Nucleus accumbens (tissue), 56 donors: ENCODE results near the gene OR9A4.

Source experiments
- DNase-seq, 56 donors: peaks; one replicate each; lab custom pipeline; 2025; lab: John Stamatoyannopoulos, UW

OR9A4 gene

GRCh38 chr7:141946796-141947195 is 30.6 kb downstream of the OR9A4 start, which contains the start of gene CLEC5A:
Gene CLEC5A (minus strand): TSS chr7:141946974. CDS start chr7:141946292, 682 bp downstream.
- DNase-seq = no peak

GRCh38 chr7:141949021-141949420 is 32.8 kb downstream of the OR9A4 start:
- DNase-seq = no peak

- DNase-seq = no peak
These were observed 33.3 kb downstream of the OR9A4 start for GRCh38 chr7:141949451-141949850.

- no peak for DNase-seq
These were observed 33.7 kb downstream of the OR9A4 start for GRCh38 chr7:141949911-141950310.

GRCh38 chr7:141950806-141951205 is 34.6 kb downstream of the OR9A4 start:
- no peak for DNase-seq

- DNase-seq = no peak
These were observed 36.3 kb downstream of the OR9A4 start for GRCh38 chr7:141952461-141952860.

- no peak for DNase-seq
These were observed 38.1 kb downstream of the OR9A4 start for GRCh38 chr7:141954334-141954733.

GRCh38 chr7:141956084-141956483 is 39.9 kb downstream of the OR9A4 start:
- DNase-seq = no peak

GRCh38 chr7:141960687-141961422 is 44.7 kb downstream of the OR9A4 start:
- DNase-seq = no peak
